ENCODE data around the gene SCAMP5.

SCAMP5 gene

GRCh38 chr15:74995182-74995778, at the start of gene SCAMP5:
Gene SCAMP5, plus strand, starts transcription at chr15:74995563. Its CDS starts 16,277 bp downstream, at chr15:75011840.
- Histone ChIP-seq H3K27ac (ENCODE audit: low read depth, low read length) (no peak within 1 kb of the TSS), H3K4me1 (ENCODE audit: control insufficient read depth, insufficient read depth, low read length) (peaks cover 2% of the 10 kb centered on the region), H3K36me3 (ENCODE audit: control insufficient read depth, insufficient read depth, low read length) (no peaks in the 10 kb centered on the region), H3K27me3 (ENCODE audit: control insufficient read depth, insufficient read depth, low read length) (peaks cover 17% of the 10 kb centered on the region), H3K9ac (ENCODE audit: low read length) (no peak within 1 kb of the TSS), H3K4me3 (ENCODE audit: low read length) (peak within 1 kb of the TSS; percentile 79)

GRCh38 chr15:74950078-74950908, 45.1 kb upstream of the SCAMP5 start:
- H3K27me3 ChIP-seq (ENCODE audit: control insufficient read depth, insufficient read depth, low read length) = peaks cover 7% of the 10 kb centered on the region
- H3K9ac ChIP-seq (ENCODE audit: low read length) = no peak overlapping the region
- no peaks in the 10 kb centered on the region for H3K4me1 ChIP-seq (ENCODE audit: control insufficient read depth, insufficient read depth, low read length)
- H3K4me3 ChIP-seq (ENCODE audit: low read length) = no peak overlapping the region
- no peak overlapping the region for H3K27ac ChIP-seq (ENCODE audit: low read depth, low read length)
- no peaks in the 10 kb centered on the region for H3K36me3 ChIP-seq (ENCODE audit: control insufficient read depth, insufficient read depth, low read length)

GRCh38 chr15:74951006-74951405, 44.4 kb upstream of the SCAMP5 start:
- H3K27ac ChIP-seq (ENCODE audit: low read depth, low read length) = no peak overlapping the region
- H3K9ac ChIP-seq (ENCODE audit: low read length) = no peak overlapping the region
- no peaks in the 10 kb centered on the region for H3K36me3 ChIP-seq (ENCODE audit: control insufficient read depth, insufficient read depth, low read length)
- peaks cover 7% of the 10 kb centered on the region for H3K27me3 ChIP-seq (ENCODE audit: control insufficient read depth, insufficient read depth, low read length)
- H3K4me1 ChIP-seq (ENCODE audit: control insufficient read depth, insufficient read depth, low read length) = peaks cover under 1% of the 10 kb centered on the region
- no peak overlapping the region for H3K4me3 ChIP-seq (ENCODE audit: low read length)

GRCh38 chr15:74954515-74954914, 40.8 kb upstream of the SCAMP5 start:
- peaks cover 19% of the 10 kb centered on the region for H3K27me3 ChIP-seq (ENCODE audit: control insufficient read depth, insufficient read depth, low read length)
- H3K4me1 ChIP-seq (ENCODE audit: control insufficient read depth, insufficient read depth, low read length) = peaks cover 5% of the 10 kb centered on the region
- H3K27ac ChIP-seq (ENCODE audit: low read depth, low read length) = no peak overlapping the region
- H3K9ac ChIP-seq (ENCODE audit: low read length) = no peak overlapping the region
- peak overlapping the region; percentile 34 for H3K4me3 ChIP-seq (ENCODE audit: low read length)
- H3K36me3 ChIP-seq (ENCODE audit: control insufficient read depth, insufficient read depth, low read length) = no peaks in the 10 kb centered on the region

- Histone ChIP-seq H3K27ac (ENCODE audit: low read depth, low read length) (no peak overlapping the region), H3K4me1 (ENCODE audit: control insufficient read depth, insufficient read depth, low read length) (peaks cover 5% of the 10 kb centered on the region), H3K27me3 (ENCODE audit: control insufficient read depth, insufficient read depth, low read length) (peaks cover 19% of the 10 kb centered on the region), H3K9ac (ENCODE audit: low read length) (no peak overlapping the region), H3K4me3 (ENCODE audit: low read length) (peak overlapping the region; percentile 34), H3K36me3 (ENCODE audit: control insufficient read depth, insufficient read depth, low read length) (no peaks in the 10 kb centered on the region)
Observed at GRCh38 chr15:74955017-74955416, 40.3 kb upstream of the SCAMP5 start.

GRCh38 chr15:74955796-74956647, 39.3 kb upstream of the SCAMP5 start:
- no peaks in the 10 kb centered on the region for H3K36me3 ChIP-seq (ENCODE audit: control insufficient read depth, insufficient read depth, low read length)
- peaks cover 5% of the 10 kb centered on the region for H3K4me1 ChIP-seq (ENCODE audit: control insufficient read depth, insufficient read depth, low read length)
- H3K4me3 ChIP-seq (ENCODE audit: low read length) = peak overlapping the region; percentile 79
- H3K27ac ChIP-seq (ENCODE audit: low read depth, low read length) = peak overlapping the region; percentile 8
- H3K9ac ChIP-seq (ENCODE audit: low read length) = no peak overlapping the region
- peaks cover 19% of the 10 kb centered on the region for H3K27me3 ChIP-seq (ENCODE audit: control insufficient read depth, insufficient read depth, low read length)

GRCh38 chr15:74956648-74957475, 38.5 kb upstream of the SCAMP5 start, which contains the start of gene RPP25:
Gene RPP25, minus strand, starts transcription at chr15:74956772. Its CDS starts 189 bp downstream, at chr15:74956583.
- Histone ChIP-seq H3K4me1 (ENCODE audit: control insufficient read depth, insufficient read depth, low read length) (peaks cover 5% of the 10 kb centered on the region), H3K9ac (ENCODE audit: low read length) (peak within 1 kb of the TSS; percentile 63), H3K27ac (ENCODE audit: low read depth, low read length) (peak within 1 kb of the TSS; percentile 8), H3K4me3 (ENCODE audit: low read length) (peak within 1 kb of the TSS; percentile 79), H3K36me3 (ENCODE audit: control insufficient read depth, insufficient read depth, low read length) (no peaks in the 10 kb centered on the region), H3K27me3 (ENCODE audit: control insufficient read depth, insufficient read depth, low read length) (peaks cover 19% of the 10 kb centered on the region)

- Histone ChIP-seq H3K27me3 (ENCODE audit: control insufficient read depth, insufficient read depth, low read length) (peaks cover 19% of the 10 kb centered on the region), H3K9ac (ENCODE audit: low read length) (no peak overlapping the region), H3K4me3 (ENCODE audit: low read length) (peak overlapping the region; percentile 79), H3K27ac (ENCODE audit: low read depth, low read length) (no peak overlapping the region), H3K4me1 (ENCODE audit: control insufficient read depth, insufficient read depth, low read length) (peaks cover 5% of the 10 kb centered on the region), H3K36me3 (ENCODE audit: control insufficient read depth, insufficient read depth, low read length) (no peaks in the 10 kb centered on the region)
Observed at GRCh38 chr15:74957476-74958035, 37.8 kb upstream of the SCAMP5 start.

- no peak overlapping the region for H3K27ac ChIP-seq (ENCODE audit: low read depth, low read length)
- H3K9ac ChIP-seq (ENCODE audit: low read length) = peak overlapping the region; percentile 71
- no peaks in the 10 kb centered on the region for H3K36me3 ChIP-seq (ENCODE audit: control insufficient read depth, insufficient read depth, low read length)
- peaks cover 19% of the 10 kb centered on the region for H3K27me3 ChIP-seq (ENCODE audit: control insufficient read depth, insufficient read depth, low read length)
- peak overlapping the region; percentile 79 for H3K4me3 ChIP-seq (ENCODE audit: low read length)
- H3K4me1 ChIP-seq (ENCODE audit: control insufficient read depth, insufficient read depth, low read length) = peaks cover 5% of the 10 kb centered on the region
Observed at GRCh38 chr15:74958320-74958907, 36.9 kb upstream of the SCAMP5 start.

GRCh38 chr15:74958908-74959585, 36.3 kb upstream of the SCAMP5 start:
- H3K9ac ChIP-seq (ENCODE audit: low read length) = peak overlapping the region; percentile 71

GRCh38 chr15:74959586-74959939, 35.8 kb upstream of the SCAMP5 start:
- H3K9ac ChIP-seq (ENCODE audit: low read length) = no peak overlapping the region
- H3K36me3 ChIP-seq (ENCODE audit: control insufficient read depth, insufficient read depth, low read length) = no peaks in the 10 kb centered on the region
- H3K4me1 ChIP-seq (ENCODE audit: control insufficient read depth, insufficient read depth, low read length) = peaks cover 5% of the 10 kb centered on the region
- H3K27ac ChIP-seq (ENCODE audit: low read depth, low read length) = no peak overlapping the region
- peaks cover 16% of the 10 kb centered on the region for H3K27me3 ChIP-seq (ENCODE audit: control insufficient read depth, insufficient read depth, low read length)
- no peak overlapping the region for H3K4me3 ChIP-seq (ENCODE audit: low read length)

More at GRCh38 chr15:74958908-74959585, 36.3 kb upstream of the SCAMP5 start:
- Histone ChIP-seq H3K36me3 (ENCODE audit: control insufficient read depth, insufficient read depth, low read length) (no peaks in the 10 kb centered on the region), H3K27ac (ENCODE audit: low read depth, low read length) (no peak overlapping the region), H3K27me3 (ENCODE audit: control insufficient read depth, insufficient read depth, low read length) (peaks cover 17% of the 10 kb centered on the region), H3K4me1 (ENCODE audit: control insufficient read depth, insufficient read depth, low read length) (peaks cover 5% of the 10 kb centered on the region), H3K4me3 (ENCODE audit: low read length) (peak overlapping the region; percentile 79)

Measured in rectal smooth muscle tissue (tissue), 1 donor.